SIG-M5 (cell line): ENCODE data around the gene KLHDC8A.

Experiments used
- DNase-seq: peaks from one replicate; lab custom pipeline; 2025; lab: John Stamatoyannopoulos, UW

The KLHDC8A gene

GRCh38 chr1:205296154-205296553, 60.6 kb downstream of the KLHDC8A start:
- DNase-seq, result no peak

GRCh38 chr1:205294934-205295333, 61.8 kb downstream of the KLHDC8A start:
- no peak for DNase-seq

DNA sequence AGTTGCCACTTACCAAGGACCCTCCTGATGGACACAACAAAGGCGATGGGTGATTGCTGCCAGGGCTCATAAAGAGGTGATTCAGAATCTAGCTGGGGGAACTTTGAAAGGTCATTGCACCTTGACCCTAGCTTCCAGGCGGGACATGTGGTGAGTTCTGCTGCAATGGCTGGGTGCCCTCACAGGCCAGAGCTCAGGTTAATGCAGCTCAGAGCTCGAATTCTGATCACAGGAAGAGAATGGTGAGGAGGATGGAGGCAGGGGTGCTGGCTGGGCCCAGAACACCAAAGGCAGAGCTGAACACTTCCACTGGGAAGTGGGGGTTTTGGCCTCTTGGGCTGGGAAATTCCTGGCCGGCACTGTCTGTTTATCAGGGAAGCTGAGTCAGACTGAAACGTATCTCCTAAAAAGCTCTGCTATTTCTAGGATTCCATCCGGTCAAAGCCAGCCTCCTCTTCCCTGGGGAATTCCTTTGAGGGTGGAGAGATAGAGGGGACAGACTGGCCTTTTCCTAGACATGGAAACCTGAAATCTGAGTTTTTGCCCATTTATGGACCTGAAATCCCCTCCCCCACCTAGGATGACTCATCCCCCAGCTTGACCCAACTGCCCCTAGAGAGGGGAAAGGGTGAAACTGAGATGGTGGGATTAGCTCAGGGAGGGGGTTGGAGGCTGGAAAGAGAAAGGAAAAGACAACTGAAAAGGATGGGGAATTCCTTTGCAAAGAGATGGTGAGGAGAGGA, 62.4 kb downstream of the KLHDC8A start:
- DNase-seq, result no peak

DNA sequence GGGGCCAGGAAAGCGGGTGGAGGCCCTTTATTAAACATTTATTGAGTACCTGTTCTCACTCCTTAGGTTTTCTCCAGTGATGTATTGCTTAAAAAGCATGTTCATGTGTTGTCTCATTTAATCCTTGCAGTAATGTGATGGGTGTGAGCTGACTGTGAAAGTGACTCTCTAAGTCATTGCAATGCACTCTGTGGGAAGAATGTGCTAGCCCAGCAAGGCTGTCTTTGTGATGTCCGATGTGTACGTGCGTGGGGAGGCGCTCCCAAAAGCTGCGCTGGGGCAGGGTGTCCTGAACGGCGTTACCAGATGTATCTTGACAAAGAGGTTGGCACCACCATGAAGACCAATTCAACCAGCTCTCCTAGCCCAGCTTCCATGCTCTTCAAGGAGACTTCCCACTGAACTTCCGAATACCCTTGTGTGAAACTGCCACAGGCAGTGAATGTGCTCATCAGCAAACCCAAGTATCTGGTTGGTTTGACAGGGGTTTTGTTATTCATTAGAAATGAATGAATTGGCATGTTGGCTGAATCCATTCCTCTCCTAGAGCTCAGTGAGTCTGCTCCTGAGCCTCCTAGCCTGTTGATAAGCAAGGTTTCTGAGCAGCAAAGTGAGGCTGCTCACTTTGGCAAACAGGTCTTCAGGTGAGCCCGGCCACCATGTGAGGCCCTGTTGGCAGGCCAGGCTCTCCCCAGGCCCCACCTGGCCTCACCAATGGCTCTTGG, 63.2 kb downstream of the KLHDC8A start:
- DNase-seq, result no peak

DNA sequence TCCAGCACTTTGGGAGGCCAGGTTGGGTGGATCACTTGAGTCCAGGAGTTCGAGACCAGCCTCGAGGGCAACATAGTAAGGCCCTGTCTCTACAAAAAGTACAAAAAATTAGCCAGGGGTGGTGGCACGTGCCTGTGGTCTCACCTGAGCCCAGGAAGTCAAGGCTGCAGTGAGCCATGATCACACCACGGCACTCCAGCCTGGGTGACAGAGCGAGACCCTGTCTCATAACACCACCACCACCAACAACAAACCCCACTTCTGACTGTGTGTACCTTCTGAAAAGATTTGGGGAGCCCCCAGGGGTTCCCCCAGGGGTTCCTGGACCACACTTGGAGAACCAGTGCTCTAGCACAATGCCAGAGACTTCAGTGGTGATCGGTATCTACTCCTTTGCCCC, 65.1 kb downstream of the KLHDC8A start:
- DNase-seq, result no peak

DNA sequence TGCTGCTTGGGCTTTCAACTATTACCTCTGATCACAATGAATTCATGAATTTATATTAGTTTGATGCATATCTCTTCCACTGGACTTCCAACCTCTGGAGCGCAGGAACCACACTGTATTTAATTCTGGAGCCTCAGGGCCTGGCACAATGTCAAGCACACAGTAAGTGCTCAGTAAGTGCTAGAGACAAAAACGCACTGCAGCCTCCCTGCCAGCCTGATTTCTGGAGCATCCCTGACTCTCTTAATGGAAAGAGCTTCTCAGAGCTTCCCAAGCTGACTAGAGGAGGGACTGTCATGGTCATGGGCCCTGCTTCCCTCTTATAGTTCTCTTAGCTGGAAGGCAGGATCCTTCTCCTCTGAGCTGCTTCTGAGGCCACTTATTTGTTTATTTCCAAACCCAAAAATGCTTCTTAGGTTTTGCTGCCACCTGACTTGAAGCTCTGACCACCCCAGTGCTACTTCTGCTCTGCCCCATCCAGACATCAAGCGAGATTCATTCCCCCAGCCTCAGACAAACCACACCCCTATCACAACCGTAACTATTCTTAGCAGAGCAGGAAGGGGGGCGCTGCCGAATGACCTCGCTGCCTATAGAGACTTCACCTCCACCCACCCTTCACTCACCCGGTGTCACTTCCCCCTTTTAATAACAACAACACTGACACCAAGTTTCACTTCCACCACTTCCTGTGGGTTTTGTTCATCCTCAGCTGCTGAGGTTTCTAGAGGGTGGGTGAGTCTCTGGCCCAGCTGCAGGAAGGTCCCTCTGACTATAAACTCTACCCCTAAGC, 68.8 kb downstream of the KLHDC8A start:
- peak; percentile 96 for DNase-seq

GRCh38 chr1:205287076-205287475, 69.6 kb downstream of the KLHDC8A start:
- DNase-seq, result no peak

DNA sequence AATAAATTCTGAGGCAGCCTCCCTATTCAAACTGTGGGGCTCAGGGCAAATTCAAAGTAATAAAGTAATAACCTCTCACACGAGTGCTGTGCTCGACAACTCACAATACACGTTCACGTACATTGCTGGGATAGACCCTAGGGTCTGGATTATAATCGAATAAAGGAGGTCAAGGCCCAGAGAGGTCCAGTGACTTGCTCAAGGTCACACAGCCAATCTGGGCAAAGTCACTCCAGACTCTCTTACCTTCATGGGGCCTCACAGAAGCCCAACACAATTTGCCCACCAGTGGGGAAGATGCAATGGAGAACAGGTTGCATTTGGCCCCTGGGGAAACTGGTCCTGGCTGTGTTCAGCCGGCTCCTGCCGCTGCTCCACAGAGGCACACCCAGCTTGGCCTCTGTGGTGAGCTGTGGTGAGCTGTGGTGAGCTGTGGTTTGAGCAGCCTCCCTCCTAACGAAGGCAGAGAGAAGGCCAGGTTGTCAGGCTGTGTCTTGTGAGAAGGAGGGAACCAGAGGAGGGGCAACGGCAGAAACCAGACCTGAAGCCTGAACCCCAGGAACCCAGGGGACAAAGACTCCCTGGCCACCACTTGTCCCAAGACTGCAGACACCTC, 70.3 kb downstream of the KLHDC8A start:
- DNase-seq, result no peak
